ENCODE data around the gene ATXN10.
A peak's percentile ranks its signal among the peaks of the same experiment; 100 is the strongest.

ATXN10 gene

DNA sequence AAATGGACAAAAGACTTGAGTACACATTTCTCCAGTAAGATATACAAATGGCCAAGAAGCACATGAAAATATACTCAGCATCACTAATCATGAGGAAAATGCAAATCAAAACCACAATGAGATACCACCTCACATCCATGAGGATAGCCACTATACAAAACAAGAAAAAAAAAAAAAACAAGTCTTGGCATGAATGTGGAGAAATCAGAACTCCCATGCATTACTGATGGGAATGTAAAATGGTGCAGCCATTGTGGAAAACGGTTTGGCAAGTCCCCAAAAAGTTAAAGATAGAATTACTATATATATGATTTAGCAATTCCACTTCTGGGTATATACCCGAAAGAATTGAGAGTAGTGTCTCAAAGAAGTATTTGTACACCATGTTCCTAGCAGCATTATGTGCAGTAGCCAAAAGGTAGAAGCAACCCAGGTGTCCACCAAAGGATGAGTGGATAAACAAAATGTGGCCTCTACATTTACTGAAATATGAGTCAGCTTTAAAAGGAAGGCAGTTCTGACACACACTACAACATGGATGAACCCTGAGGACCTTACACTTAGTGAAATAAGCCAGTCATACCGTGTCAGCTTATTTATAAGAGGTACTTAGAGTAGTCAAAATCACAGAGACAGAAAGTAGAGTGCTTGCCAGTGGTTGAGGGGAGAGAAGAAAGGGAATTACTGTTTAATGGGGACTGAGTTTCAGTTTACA is 159.1 kb downstream of the ATXN10 start:
- DNase-seq, result peak; percentile 45

DNA sequence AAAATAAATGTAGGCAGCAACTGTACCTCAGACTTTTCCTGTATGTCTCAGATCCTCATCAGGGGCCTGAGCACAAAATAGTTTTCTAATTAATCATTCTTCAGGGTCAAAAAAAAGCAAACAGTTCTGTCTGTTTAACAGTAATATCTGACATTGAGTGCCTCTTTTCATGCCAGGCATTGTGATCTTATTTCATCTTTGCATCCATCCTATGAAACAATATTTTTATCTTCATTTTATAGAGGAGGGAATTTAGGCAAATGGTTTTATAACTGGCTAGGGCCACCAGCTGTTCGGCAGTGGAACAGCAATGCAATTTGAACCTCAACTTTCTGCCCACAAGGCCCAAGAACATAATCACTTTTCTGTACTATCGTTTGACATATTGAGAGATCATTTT is 159.8 kb downstream of the ATXN10 start:
- peak; percentile 21 for DNase-seq

DNA sequence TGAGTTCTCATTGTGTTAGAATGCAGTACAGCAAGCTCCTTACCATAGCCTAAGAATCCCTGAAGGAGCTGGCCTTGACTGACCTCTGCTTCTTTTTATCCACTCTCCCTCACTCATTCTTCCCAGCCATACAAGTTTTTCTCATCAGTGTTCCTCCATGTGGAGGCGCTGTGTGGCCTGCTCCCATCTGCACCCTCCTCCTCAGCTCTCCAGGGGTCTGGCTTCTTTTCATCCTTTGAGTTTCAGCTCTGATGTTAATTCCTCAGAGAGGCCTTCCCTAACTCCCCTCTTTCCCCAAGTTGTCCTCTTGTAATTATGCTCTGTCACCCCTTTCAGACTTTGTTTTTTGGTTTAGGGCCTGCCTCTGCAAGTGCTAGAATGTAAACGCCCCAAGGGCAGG is 160.5 kb downstream of the ATXN10 start:
- DNase-seq, result no peak

DNA sequence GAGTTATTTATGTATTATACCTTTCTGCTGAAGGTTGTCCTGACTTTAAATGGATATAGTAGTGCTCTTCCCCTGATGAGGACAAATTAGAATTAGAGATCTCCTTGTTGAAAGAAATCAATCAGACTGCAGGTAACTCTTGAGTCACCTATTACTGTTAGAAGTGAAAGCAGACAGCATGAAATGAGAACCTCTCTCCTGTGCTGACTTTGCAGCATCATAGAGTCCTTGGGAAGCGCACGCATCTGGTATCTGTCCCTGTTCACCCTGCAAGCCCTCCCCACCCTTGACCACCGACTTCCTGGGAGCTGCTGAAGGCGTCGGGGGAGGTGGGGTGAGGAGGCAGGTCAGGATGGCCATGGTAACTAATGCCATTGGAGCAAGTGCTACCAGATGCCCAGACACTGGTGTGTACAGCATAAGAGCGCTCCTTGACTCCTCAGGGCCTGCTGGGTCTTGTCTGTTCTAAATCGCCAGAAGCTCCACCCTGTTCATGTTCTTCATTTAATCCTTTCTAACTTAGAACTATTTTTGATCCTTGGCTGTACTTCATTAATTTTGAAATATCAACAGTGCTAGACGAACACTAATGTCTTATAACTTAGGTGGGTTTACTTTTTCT is 161.4 kb downstream of the ATXN10 start:
- no peak for DNase-seq

DNA sequence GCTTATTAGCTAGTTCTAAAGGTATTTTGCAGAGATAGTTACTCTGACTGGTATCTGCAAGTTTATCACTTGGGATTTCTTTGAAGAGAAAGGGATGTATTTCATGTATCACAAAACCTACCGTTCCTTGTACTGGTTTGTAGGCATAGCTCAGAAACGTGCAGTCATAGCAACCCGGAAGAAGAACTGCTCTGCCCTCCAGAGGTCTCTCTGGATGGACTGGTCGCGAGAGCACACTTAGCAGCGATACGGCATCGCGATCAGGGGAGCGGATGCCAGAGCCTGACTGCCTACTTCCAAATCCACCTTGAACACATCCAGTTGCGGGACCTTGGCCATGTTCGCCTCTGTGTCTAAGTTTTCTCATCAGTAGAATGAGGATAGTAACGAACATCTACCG is 162.0 kb downstream of the ATXN10 start:
- no peak for DNase-seq

DNA sequence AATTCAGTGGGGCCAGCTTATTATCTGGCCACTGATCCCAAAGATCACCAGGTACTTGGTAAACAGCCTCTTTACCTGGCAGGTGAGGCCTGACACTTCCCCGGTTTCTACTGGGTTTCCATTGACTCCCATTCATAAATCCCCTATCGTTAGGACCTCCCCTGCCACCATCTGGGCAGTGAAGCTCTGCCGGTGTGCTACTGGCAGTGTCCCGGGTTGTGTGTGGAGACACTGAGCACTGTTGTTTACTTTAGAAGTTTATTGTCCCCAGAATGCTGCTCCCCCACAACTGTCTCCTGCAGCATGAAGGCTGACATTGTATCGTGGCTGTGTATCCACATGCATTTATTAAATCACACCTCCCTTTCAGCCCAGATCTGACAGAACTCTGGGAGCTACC is 162.6 kb downstream of the ATXN10 start:
- DNase-seq, result no peak

DNA sequence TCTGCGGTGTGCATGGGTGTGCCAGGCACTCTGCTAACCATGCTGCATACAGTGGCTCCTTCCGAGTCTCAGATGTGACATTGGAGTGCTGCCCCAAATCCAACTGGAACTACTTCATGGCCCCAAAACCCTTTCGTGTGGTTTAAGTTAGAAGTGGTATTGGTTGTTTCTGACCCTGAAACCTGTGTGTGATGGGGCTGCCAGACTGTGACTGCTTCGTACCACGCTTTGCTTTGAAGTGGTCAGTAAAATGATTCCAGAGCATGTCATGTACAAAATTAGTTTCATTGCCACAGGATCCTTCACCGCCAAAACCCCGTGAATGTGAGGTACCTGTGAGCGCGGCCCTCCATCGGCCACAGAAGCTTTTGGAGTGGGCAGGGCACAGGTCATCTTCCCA is 163.2 kb downstream of the ATXN10 start:
- DNase-seq, result no peak

DNA sequence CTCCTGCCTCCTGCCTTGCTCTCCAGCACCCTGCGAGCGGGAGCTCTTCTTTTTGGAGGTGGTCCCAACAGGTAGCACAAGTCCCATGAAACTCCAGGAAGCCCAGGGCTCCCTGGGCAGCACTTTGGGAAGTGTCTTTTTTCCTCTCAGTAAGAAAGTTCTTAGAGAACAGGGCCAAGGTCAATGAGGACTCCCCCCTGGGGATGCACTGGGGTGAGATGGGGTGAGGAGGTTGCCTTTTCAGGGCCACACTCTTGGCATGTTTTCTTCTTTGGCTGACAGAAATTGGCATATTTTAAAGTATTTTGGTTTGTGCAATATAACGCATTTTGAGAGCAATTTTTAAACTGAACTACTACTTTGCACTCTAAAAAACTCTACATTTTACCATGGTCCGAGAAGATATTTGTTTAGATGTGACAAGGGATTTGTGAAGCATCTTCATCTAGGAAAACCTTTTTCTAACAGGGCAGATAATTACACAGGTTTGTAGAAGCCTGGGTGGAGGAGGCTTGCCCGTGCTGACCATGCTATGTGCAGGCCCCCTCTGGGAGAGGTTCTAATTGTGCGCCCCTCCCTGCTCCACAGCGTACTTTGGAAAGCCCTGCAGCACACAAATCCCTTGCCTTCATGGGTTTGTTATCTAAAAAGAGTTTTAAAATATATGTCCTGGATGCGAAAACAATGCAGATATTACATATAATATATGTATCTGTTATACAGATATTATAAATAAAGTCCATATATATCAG is 165.0 kb downstream of the ATXN10 start:
- no peak for DNase-seq

DNA sequence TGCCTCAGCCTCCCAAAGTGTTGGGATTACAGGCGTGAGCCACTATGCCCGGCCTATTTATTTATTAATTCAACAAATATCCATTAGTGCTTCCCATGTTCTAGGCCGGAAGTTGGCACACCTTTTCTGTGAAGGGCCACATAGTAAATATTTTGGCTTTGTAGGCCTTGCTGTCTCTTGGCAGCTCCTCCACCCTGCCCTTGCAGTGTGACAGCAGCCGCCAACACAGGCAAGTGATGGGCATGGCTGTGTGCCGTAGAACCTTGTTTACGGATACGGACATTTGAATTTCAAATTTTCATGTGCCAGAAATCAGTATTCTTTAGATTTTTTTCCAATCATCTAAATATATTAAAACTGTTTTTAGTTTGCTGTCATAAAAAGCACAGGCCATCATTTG is 165.9 kb downstream of the ATXN10 start:
- no peak for DNase-seq

DNA sequence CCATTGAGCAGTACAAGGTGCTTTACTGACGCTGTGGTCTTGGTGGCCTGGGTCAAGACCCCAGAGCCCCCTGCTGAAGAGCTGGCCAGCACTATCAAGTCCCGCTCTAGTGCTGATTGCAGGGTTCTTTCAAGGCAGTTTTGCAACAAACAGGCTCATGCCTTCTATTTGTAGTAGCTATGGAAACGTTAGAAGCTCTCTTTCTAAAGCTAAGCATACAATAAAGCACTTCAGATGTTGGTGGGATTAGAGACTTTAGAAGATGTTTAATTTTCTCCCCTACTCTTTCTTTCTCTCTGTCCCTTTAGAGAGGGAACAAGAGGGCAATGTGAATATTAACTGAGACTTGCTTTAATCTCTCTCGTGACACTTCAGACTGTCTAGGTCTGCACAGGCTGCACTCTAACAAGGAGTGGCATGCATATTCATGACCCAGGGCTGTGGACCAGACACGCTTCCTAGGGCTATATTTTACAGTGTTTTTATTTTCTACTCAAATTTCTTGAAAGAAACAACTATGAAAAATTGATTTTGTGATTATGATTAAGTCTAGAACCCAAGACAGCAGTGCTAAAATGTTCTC is 166.8 kb downstream of the ATXN10 start:
- DNase-seq, result no peak

DNA sequence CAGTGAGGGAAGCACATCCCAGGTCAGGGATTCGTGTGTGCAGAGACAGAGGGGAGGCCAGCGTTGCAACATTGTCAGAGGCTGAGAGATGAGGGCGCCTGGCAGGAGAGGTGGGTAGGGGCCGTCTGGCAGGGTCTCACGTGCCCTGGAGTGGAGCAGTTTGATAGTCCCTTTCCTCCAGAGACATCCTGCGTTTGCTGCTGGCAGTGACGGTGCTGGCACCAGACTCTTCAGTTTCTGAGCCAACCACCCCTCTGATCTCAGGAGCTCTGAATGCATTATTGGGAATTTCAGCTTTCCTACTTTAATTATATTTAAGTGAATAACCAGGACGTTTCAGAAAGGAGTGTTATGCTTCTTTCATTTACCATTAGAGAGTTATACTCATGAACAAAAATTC is 168.8 kb downstream of the ATXN10 start:
- no peak for DNase-seq

DNA sequence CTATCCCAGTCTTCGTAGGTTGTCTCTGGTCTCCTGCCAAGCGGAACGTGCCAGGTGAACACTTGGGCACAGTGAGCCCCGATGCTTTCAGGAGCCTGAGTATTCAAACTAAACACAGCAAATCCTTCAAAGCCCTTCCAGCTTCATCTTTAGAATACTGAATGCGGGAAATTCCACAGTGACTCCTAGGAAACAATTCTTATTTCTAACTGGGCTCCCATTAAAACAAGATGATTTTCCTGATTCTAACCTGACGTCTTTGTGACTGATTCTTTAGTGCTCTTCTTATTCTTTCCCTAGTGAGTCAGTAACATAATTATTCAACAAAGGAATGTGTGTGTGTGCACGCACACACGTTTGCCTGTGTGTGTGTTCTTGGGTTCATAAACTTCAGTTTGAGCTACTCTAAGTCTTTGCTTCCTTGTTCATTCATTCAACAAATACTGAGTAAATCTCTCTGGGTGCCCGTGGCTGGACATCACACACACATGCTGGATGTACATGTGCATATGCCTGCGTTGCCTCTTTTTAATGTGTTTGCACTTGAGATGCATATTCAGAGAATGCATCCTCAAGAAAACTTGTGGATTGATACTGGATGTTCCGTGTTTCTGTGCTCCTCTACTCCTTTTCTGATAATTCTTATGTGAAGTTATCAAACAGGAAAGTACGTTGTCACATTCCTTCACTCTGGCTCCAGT is 170.8 kb downstream of the ATXN10 start:
- peak; percentile 81 for DNase-seq

DNA sequence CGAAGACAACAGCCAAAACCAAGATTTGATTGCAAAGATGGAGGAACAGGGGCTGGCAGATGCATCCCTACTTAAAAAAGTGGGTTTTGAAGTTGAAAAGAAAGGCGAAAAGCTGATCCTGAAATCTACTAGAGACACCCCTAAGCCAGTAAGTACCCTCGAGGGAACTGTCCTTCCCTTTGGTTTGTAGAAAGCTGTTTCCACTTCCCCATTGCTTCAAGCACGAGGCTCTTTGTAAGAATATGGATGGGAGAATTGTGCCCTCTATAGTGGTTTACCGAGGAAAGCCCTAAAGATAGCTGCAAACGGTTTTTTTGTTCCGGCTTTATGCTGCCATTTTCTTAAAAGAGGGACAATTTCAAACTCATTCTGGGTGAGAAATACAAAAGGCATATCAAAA is 171.4 kb downstream of the ATXN10 start:
- no peak for DNase-seq

DNA sequence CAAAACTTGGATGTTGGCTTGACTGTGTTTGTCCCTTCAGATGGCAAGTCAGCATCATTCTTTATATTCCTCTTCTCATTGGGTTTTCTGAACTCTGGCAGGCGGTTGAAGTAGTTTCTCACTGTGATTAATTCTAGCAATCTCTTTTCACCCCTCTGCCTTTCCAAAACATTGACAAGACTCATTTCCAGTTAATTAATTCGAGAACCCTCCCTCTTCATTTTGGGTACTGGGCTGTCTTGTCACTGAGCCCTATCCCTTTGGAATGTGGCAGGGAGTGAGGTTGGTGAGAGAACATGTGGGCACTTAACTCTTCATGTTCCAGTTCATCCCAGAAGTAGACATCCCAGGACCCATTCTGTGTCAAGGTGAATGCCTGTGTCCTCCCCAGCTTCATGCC is 172.4 kb downstream of the ATXN10 start:
- DNase-seq, result no peak

DNA sequence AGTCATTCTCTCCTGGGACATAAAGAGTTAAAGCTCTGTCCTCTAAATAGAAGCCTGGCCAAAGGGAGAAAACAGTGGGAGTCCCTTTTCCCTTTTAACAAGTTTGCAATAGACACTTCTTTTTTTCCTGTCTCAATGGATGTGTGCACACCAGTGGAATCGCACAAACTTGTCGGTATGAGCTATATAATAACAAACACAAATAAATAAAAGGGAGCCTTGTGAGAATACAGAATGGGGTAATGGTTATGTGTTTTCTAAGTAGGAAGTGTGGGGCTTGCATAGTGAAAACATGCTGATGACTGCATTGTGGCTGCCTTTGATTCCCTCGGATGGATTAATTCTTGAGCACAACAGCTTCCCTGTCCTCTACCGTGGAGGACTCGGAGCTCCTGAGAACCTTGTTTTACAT is 173.4 kb downstream of the ATXN10 start:
- no peak for DNase-seq

DNA sequence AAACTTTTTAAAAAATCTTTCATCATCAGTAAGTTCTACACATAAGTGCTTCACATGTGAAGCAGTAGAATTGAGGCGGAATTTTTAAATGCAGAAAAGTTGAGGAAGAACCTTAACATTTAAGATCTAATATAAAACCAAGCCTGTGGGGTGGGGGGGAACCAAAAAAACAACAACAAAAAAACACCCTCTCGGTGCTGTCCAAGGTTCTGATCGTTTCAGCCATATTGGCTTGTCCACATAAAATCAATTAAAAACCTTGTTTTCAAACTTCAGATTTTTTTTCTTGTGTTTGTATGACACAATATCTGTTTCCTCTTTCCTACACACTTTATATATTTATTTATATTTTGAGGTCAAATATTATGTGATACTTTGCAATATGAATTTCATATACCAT is 175.3 kb downstream of the ATXN10 start:
- DNase-seq, result no peak

DNA sequence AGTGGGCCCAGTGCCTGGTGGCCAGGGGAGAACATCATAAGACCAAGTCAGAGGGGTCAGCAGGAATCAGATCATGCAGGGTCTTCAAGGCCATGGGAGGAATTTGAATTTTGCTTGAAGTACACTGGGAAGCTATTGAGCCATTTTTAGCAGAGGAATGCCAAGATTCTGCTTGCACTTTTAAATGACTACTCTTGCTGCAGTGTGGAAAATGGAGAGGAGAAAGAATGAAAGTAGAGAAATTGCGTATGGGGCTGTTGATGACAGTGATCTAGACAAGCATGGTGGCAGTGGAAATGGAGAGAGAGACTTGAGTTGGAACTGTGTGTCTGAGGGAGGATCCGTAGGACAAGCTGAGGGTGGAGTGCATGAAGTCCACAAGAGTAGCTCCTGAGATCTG is 177.3 kb downstream of the ATXN10 start:
- no peak for DNase-seq

DNA sequence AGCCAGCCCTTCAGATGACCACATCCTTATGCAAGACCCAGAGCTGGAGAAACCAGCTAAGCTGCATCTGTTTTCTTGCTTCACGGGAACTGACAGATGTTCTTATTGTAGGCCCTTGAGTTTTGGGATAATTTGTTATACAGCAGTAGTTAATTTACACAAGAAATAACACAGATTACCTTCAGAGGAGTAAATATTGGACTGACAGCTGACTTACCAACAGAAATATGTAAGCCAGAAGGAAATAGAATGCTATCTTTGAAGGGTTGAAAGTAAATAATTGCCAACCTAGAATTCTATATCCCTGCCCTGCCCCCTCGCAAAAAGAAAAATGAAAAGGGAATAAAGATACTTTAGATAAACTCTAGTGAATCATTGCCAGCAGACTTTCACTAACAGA is 181.2 kb downstream of the ATXN10 start:
- DNase-seq, result no peak

DNA sequence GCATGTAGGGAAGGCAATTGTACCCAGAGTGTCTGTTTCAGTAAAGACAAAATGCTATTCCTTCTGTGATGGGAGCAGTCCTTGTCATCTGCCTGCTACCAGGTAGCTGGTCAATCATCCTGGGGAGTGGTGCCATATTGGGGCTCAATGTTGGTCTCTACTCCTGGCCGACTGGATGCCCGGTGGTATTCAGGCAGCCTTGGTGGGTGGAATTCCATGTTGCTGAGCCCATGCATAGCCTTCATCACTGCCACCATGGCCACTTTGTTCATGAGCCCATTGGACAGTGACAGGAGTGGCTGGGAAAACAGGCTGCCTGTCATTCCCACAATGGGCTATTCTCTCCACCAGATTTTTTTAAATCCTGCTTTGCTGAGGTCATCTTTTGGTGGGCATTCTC is 184.3 kb downstream of the ATXN10 start:
- no peak for DNase-seq

DNA sequence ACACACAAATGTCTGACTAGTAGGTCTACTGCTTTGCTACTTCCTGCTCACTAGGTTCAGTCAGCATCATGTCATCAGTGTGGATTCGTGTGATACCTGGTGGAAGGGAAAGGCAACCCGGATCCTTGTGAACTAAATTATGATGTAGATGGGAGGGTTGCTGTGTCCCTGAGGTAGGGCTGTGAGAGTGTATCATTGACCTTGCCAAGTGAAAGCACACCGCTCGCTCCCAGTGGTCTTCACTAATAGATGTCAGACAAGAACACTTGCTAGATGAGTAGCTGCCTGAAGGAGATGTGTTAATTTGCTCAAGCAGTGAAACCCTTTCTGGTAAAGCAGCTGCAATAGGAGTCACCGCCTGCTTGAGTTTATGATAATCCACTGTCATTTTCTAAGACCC is 185.9 kb downstream of the ATXN10 start:
- DNase-seq, result no peak

DNA sequence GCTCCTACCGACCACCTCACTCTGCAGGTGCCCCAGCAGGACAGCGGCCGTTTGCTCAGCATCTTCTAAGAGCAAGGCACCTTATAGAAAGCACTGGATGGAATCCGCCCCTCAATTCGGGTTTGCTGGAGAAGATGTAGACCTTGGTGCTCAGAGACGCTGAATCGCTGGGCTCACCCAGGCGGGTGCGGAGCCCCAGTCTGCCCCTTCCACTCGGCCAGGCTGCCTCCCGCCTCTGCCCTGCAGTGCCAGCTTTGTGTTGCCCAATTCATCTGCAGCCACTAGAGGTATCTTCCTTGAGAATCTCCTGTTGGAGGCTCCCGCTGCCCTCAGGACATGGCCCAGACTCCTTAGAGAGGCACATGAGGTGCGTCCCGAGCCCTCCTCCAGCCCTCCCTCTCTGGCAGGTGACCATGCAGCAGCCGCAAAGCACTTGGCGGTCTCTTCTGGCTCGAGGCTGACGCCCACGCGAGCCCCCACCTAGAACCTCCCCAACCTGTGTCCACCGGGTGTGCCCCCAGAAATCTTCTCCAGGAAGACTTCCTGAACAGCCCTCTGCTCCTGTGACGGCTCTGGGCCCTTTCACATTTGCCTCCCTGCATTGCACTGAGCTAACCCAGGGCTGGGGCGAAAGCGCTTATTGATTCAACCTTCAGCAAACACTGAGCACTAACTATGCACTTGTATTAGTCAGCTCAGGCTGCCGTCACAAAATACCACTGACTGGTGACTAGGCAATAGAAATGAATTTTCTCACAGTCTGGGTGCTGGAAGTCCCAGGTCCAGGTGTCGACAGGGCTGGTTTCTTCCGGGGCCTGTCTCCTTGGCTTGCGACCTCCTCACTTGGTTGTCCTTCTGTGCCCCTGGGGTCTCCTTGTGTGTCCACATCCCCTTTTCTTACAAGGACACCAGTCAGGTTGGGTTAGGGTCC is 187.9 kb downstream of the ATXN10 start:
- DNase-seq, result no peak

DNA sequence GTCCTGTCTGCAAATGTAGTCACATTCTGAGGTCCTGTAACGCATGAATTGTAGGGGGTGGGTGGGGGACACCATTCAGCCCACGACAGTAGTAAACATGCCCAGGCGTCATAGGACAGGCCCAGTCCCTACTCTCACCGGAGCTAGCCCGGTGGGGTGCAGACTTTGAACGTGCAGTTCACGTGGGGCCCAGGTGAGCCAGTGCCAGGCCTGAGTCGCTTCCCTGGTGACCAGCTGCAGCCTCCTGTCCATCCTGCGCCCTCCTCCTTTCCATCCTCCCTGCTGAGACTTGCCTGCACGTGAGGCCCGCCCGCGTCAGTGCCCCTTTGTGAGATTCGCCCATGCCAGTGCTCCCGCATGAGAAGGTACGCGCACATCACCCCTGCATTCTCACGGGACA is 188.6 kb downstream of the ATXN10 start:
- DNase-seq, result no peak
